C4-2B (cell line): ENCODE results near the gene LMBR1.

Source experiments
- CTCF ChIP-seq: fragments of 450-650 bp; conservative IDR thresholded peaks from 2 replicates; pipeline ENCODE4 v1.5.1; 2017; ENCODE audit warnings: mild to moderate bottlenecking
- ZFX ChIP-seq: fragments of 450-650 bp; IDR thresholded peaks from 2 replicates; pipeline ENCODE4 v1.6.1; 2017

GRCh38 chr7:156754201-156754600 lies 138.8 kb downstream of the LMBR1 start:
- TF ChIP-seq CTCF, result no peak
- no peak for TF ChIP-seq ZFX
